Measurements from ENCODE around the gene PIWIL1. TPM values are rescaled to one million over a fixed set of nuclear protein-coding genes. Genes with fewer than 3 reads are reported as not detected.

PIWIL1 gene
- total RNA-seq, 4 donors from 2014 or later = 1.3 TPM; not detected in 3

- no peak for TF ChIP-seq CTCF (IDR thresholded peaks at IDR 0.05)
- TF ChIP-seq POLR2A (IDR thresholded peaks at IDR 0.05) = no peak
- intact Hi-C loops (cut with DNase I; ENCODE audit: low total_unique reads) = no loop called here
- DNase-seq (ENCODE audit: low spot score in 2 of 2) = no peak
- no peak overlapping the region for H3K4me3 ChIP-seq (ENCODE audit: low read depth, poor library complexity, severe bottlenecking)
- WGBS, 2 donors = 74 to 79% methylated on average over 13 of the region's 13 CpGs
These were observed 37.9 kb downstream of the PIWIL1 start for GRCh38 chr12:130375296-130376287.

GRCh38 chr12:130382818-130383217 is 45.1 kb downstream of the PIWIL1 start:
- no peak overlapping the region for H3K4me3 ChIP-seq (ENCODE audit: low read depth, poor library complexity, severe bottlenecking)
- TF ChIP-seq CTCF (IDR thresholded peaks at IDR 0.05) = no peak
- no peak for TF ChIP-seq POLR2A (IDR thresholded peaks at IDR 0.05)
- DNase-seq (ENCODE audit: low spot score in 2 of 2) = no peak
- 81 to 83% methylated on average over 2 of the region's 2 CpGs for WGBS, 2 donors
- intact Hi-C loops (cut with DNase I; ENCODE audit: low total_unique reads) = no loop called here

- DNase-seq (ENCODE audit: low spot score in 2 of 2) = no peak
- no peak overlapping the region for H3K4me3 ChIP-seq (ENCODE audit: low read depth, poor library complexity, severe bottlenecking)
- TF ChIP-seq POLR2A (IDR thresholded peaks at IDR 0.05) = no peak
- TF ChIP-seq CTCF (IDR thresholded peaks at IDR 0.05) = no peak
- intact Hi-C loops (cut with DNase I; ENCODE audit: low total_unique reads) = no loop called here
- 39 to 46% methylated on average over 3 of the region's 3 CpGs for WGBS, 2 donors
These were observed 46.5 kb downstream of the PIWIL1 start for GRCh38 chr12:130384234-130384633.

GRCh38 chr12:130385193-130385592 is 47.5 kb downstream of the PIWIL1 start:
- no peak for DNase-seq (ENCODE audit: low spot score in 2 of 2)
- intact Hi-C loops (cut with DNase I; ENCODE audit: low total_unique reads) = loop anchor here (1.0 kb wide), 1 partner anchor 13 kb away; no protein-coding TSS in a partner anchor
- TF ChIP-seq POLR2A (IDR thresholded peaks at IDR 0.05) (no peak), CTCF (IDR thresholded peaks at IDR 0.05) (no peak)
- no peak overlapping the region for H3K4me3 ChIP-seq (ENCODE audit: low read depth, poor library complexity, severe bottlenecking)
- WGBS, 2 donors = 53 to 67% methylated on average over 4 of the region's 4 CpGs

GRCh38 chr12:130391186-130391585 is 53.5 kb downstream of the PIWIL1 start:
- TF ChIP-seq CTCF (IDR thresholded peaks at IDR 0.05) (no peak), POLR2A (IDR thresholded peaks at IDR 0.05) (no peak)
- no peak for DNase-seq (ENCODE audit: low spot score in 2 of 2)
- 61 to 65% methylated on average over 14 of the region's 14 CpGs for WGBS, 2 donors
- H3K4me3 ChIP-seq (ENCODE audit: low read depth, poor library complexity, severe bottlenecking) = no peak overlapping the region
- intact Hi-C loops (cut with DNase I; ENCODE audit: low total_unique reads) = no loop called here
